Memory B cell (primary cell): ENCODE data around the gene SLC25A33.
A peak's percentile ranks its signal among the peaks of the same experiment; 100 is the strongest.
"Not testable (repeated sequence)": the region's sequence is repeated elsewhere in the genome, so short reads cannot be mapped to it uniquely, and the experiment has no call there.

ENCODE experiments used
- ATAC-seq: fragments of 150-1000 bp; cut with Tn5 transposase; 2 replicates; pipeline ENCODE4 v1.10.0; 2021; ENCODE audit warnings: low read depth, mild to moderate bottlenecking, moderate library complexity
- DNase-seq, 2 donors: peaks; one replicate each; pipeline ENCODE4 v3.0.0; 2022; ENCODE audit warnings: low spot score in 2 of 2
- H3K27ac Mint-ChIP-seq: one replicate; pipeline ENCODE4 v1.8.0; 2022; ENCODE audit warnings: mild to moderate bottlenecking, moderate library complexity, mixed read lengths
- H3K27me3 Mint-ChIP-seq: one replicate; pipeline ENCODE4 v1.8.0; 2022; ENCODE audit warnings: mixed read lengths
- H3K36me3 Mint-ChIP-seq: one replicate; pipeline ENCODE4 v1.8.0; 2022; ENCODE audit warnings: mild to moderate bottlenecking, mixed read lengths
- H3K4me1 Mint-ChIP-seq: one replicate; pipeline ENCODE4 v1.8.0; 2022; ENCODE audit warnings: mixed read lengths
- H3K4me3 Mint-ChIP-seq: one replicate; pipeline ENCODE4 v1.8.0; 2022; ENCODE audit warnings: mild to moderate bottlenecking, moderate library complexity, mixed read lengths
- H3K9me3 Mint-ChIP-seq: one replicate; pipeline ENCODE4 v1.8.0; 2022; ENCODE audit warnings: mixed read lengths

SLC25A33 gene, protein sequence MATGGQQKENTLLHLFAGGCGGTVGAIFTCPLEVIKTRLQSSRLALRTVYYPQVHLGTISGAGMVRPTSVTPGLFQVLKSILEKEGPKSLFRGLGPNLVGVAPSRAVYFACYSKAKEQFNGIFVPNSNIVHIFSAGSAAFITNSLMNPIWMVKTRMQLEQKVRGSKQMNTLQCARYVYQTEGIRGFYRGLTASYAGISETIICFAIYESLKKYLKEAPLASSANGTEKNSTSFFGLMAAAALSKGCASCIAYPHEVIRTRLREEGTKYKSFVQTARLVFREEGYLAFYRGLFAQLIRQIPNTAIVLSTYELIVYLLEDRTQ

GRCh38 chr1:9539165-9539828 is at the start of gene SLC25A33:
Gene SLC25A33, plus strand, starts transcription at chr1:9539465. Its CDS starts 227 bp downstream, at chr1:9539692.
- Mint-ChIP-seq H3K4me1 (peaks cover 23% of the 10 kb centered on the region), H3K4me3 (peak within 1 kb of the TSS; percentile 88), H3K27me3 (no peaks in the 10 kb centered on the region)

GRCh38 chr1:9490605-9491339 is 48.5 kb upstream of the SLC25A33 start:
- DNase-seq (peak; percentile 82 to 88), ATAC-seq (peak; percentile 76)
- H3K9me3 Mint-ChIP-seq, result no peaks in the 10 kb centered on the region
- H3K36me3 Mint-ChIP-seq, result no peaks in the 10 kb centered on the region
- peaks cover 13% of the 10 kb centered on the region for H3K27me3 Mint-ChIP-seq
- no peak overlapping the region for H3K27ac Mint-ChIP-seq
- H3K4me3 Mint-ChIP-seq, result no peak overlapping the region
- H3K4me1 Mint-ChIP-seq, result peaks cover 7% of the 10 kb centered on the region

More at GRCh38 chr1:9539165-9539828, at the start of gene SLC25A33:
- H3K27ac Mint-ChIP-seq, result peak within 1 kb of the TSS; percentile 91
- H3K36me3 Mint-ChIP-seq, result no peaks in the 10 kb centered on the region
- ATAC-seq (peak; percentile 93), DNase-seq (peak; percentile 99 to 100)
- H3K9me3 Mint-ChIP-seq, result peaks cover 4% of the 10 kb centered on the region

DNA sequence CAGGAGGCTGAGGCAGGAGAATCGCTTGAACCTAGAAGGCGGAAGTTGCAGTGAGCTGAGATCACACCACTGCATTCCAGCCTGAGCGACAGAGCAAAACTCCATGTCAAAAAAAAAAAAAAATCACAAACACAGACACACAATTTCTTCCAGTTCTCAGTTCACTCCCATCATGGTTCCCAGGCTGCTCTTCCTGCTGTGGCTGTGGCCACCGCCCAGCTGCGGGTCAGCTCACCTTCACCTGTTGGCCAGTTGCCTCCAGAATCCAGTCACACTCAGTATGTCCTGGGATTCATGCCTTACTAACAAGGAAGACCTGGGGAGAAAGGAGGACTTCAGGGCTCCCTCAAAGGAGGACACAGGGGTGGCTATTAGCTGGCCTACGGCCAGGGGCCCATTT is 45.9 kb upstream of the SLC25A33 start:
- peaks cover 9% of the 10 kb centered on the region for H3K4me1 Mint-ChIP-seq
- H3K4me3 Mint-ChIP-seq, result no peak overlapping the region
- H3K9me3 Mint-ChIP-seq, result no peaks in the 10 kb centered on the region
- peaks cover 9% of the 10 kb centered on the region for H3K27me3 Mint-ChIP-seq
- H3K27ac Mint-ChIP-seq, result no peak overlapping the region
- H3K36me3 Mint-ChIP-seq, result no peaks in the 10 kb centered on the region
- no peak for ATAC-seq
- DNase-seq, result no peak

GRCh38 chr1:9494936-9495758 is 44.1 kb upstream of the SLC25A33 start:
- no peaks in the 10 kb centered on the region for H3K9me3 Mint-ChIP-seq

GRCh38 chr1:9495854-9496374 is 43.4 kb upstream of the SLC25A33 start:
- H3K27me3 Mint-ChIP-seq, result peaks cover 11% of the 10 kb centered on the region
- H3K4me1 Mint-ChIP-seq, result peaks cover 9% of the 10 kb centered on the region
- ATAC-seq, result no peak
- no peak overlapping the region for H3K27ac Mint-ChIP-seq
- DNase-seq, result no peak
- no peak overlapping the region for H3K4me3 Mint-ChIP-seq
- H3K36me3 Mint-ChIP-seq, result no peaks in the 10 kb centered on the region
- H3K9me3 Mint-ChIP-seq, result no peaks in the 10 kb centered on the region

More at GRCh38 chr1:9494936-9495758, 44.1 kb upstream of the SLC25A33 start:
- DNase-seq, result peak; percentile 62 to 67
- H3K36me3 Mint-ChIP-seq, result no peaks in the 10 kb centered on the region
- ATAC-seq, result peak; percentile 81
- peaks cover 9% of the 10 kb centered on the region for H3K4me1 Mint-ChIP-seq
- H3K27me3 Mint-ChIP-seq, result peaks cover 8% of the 10 kb centered on the region
- peak overlapping the region; percentile 71 for H3K4me3 Mint-ChIP-seq
- no peak overlapping the region for H3K27ac Mint-ChIP-seq

- ATAC-seq, result no peak
- no peaks in the 10 kb centered on the region for H3K36me3 Mint-ChIP-seq
- peaks cover 7% of the 10 kb centered on the region for H3K27me3 Mint-ChIP-seq
These were observed 38.2 kb upstream of the SLC25A33 start for GRCh38 chr1:9500756-9501754.

DNA sequence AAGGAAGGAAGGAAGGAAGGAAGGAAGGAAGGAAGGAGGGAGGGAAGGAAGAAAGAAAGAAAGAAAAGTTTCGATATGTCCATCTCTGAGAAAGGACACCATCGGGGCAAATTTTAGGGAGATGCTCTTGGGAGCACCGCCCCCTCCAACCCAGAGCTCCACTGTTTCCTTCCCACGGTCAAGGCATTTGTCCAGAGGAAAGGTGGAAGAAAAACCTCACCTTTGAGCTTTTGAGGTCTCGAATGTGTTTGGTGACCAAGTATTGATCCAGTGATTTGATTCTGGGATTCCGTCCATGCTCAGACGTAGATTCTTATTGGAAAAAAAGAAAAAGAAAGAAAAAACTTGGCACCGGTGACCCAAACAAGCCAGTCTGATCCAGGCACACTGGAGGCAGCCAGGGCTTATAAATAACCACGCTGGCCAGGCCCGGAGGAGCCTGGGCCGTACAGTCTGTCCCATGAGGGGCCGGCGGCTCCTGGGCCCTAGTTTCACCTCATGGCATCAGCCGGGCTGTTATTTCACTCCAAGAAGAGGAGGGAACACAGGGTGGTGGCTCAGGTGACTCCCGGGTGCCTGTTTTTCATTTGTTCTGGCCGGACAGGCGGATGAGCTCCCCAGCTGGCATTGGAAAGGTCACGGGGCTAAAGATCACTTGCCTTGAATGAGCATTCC is 36.1 kb upstream of the SLC25A33 start:
- H3K36me3 Mint-ChIP-seq, result no peaks in the 10 kb centered on the region
- DNase-seq (no peak), ATAC-seq (no peak)
- peaks cover 9% of the 10 kb centered on the region for H3K27me3 Mint-ChIP-seq
- H3K4me3 Mint-ChIP-seq, result no peak overlapping the region
- H3K4me1 Mint-ChIP-seq, result no peaks in the 10 kb centered on the region
- H3K9me3 Mint-ChIP-seq, result no peaks in the 10 kb centered on the region
- no peak overlapping the region for H3K27ac Mint-ChIP-seq

More at GRCh38 chr1:9500756-9501754, 38.2 kb upstream of the SLC25A33 start:
- Mint-ChIP-seq H3K9me3 (no peaks in the 10 kb centered on the region), H3K27ac (no peak overlapping the region), H3K4me1 (no peaks in the 10 kb centered on the region), H3K4me3 (no peak overlapping the region)
- DNase-seq, result no peak

DNA sequence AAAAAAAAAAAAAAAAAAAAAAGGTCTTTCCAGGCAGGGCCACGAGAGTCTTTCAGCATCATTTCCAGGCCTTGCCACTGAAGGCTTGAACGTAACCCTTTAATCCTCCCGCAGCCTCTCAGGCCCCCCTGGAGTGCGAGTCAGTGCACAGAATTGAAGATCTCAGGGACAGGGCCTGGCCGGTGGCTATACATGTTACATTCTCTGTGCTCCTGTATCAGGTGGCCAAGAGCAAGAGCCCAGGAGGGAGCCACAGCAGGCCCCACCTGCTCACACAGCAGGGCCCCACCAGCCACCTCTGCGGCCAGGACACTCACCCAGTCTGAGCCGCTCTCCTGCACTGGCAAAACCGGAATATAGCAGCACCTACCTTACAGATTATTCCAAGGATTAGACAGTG is 34.1 kb upstream of the SLC25A33 start:
- no peak overlapping the region for H3K27ac Mint-ChIP-seq

GRCh38 chr1:9506901-9507300 is 32.4 kb upstream of the SLC25A33 start:
- ATAC-seq (no peak), DNase-seq (no peak)
- no peaks in the 10 kb centered on the region for H3K36me3 Mint-ChIP-seq
- no peaks in the 10 kb centered on the region for H3K4me1 Mint-ChIP-seq
- H3K27me3 Mint-ChIP-seq, result peaks cover 5% of the 10 kb centered on the region
- H3K27ac Mint-ChIP-seq, result no peak overlapping the region
- no peak overlapping the region for H3K4me3 Mint-ChIP-seq
- H3K9me3 Mint-ChIP-seq, result no peaks in the 10 kb centered on the region

More for the DNA sequence above, 34.1 kb upstream of the SLC25A33 start:
- Mint-ChIP-seq H3K36me3 (no peaks in the 10 kb centered on the region), H3K4me1 (no peaks in the 10 kb centered on the region), H3K27me3 (peaks cover 7% of the 10 kb centered on the region), H3K9me3 (no peaks in the 10 kb centered on the region), H3K4me3 (no peak overlapping the region)
- no peak for ATAC-seq
- no peak for DNase-seq

- no peak overlapping the region for H3K4me3 Mint-ChIP-seq
- DNase-seq (no peak), ATAC-seq (no peak)
- no peaks in the 10 kb centered on the region for H3K4me1 Mint-ChIP-seq
- H3K27ac Mint-ChIP-seq, result no peak overlapping the region
- H3K27me3 Mint-ChIP-seq, result peaks cover 5% of the 10 kb centered on the region
- no peaks in the 10 kb centered on the region for H3K9me3 Mint-ChIP-seq
- H3K36me3 Mint-ChIP-seq, result no peaks in the 10 kb centered on the region
These were observed 29.1 kb upstream of the SLC25A33 start for GRCh38 chr1:9510130-9510529.

- H3K4me1 Mint-ChIP-seq, DNase-seq, H3K27ac Mint-ChIP-seq, H3K4me3 Mint-ChIP-seq, H3K36me3 Mint-ChIP-seq, H3K27me3 Mint-ChIP-seq, H3K9me3 Mint-ChIP-seq, ATAC-seq: not testable (repeated sequence)
These were observed 23.7 kb upstream of the SLC25A33 start for GRCh38 chr1:9515550-9515949.

- H3K4me3 Mint-ChIP-seq, result no peak overlapping the region
- DNase-seq (no peak), ATAC-seq (no peak)
- H3K27me3 Mint-ChIP-seq, result peaks cover 2% of the 10 kb centered on the region
- H3K4me1 Mint-ChIP-seq, result peaks cover 3% of the 10 kb centered on the region
- H3K36me3 Mint-ChIP-seq, result no peaks in the 10 kb centered on the region
- H3K9me3 Mint-ChIP-seq, result no peaks in the 10 kb centered on the region
- no peak overlapping the region for H3K27ac Mint-ChIP-seq
These were observed 20.7 kb upstream of the SLC25A33 start for GRCh38 chr1:9518454-9518998.
